T-cell (primary cell): ENCODE results near the gene ZNF521. TPM values are rescaled to one million over a fixed set of nuclear protein-coding genes. Genes with fewer than 3 reads are reported as not detected.

Experiments
- ATAC-seq, 4 experiments: fragments of 200-7000 bp in 3 of 4; fragments of 150-1000 bp in 1 of 4; cut with Tn5 transposase; replicated peaks in 1 of 4; 1 replicate in 3 of 4; 2 replicates in 1 of 4; pipeline ENCODE4 v1.10.0; 2021; ENCODE audit warnings: moderate library complexity in 3 of 4, mild to moderate bottlenecking in 2 of 4, moderate number of reproducible peaks in 1 of 4
- CTCF ChIA-PET, 2 donors: fragments of 300-600 bp; sonication (Branson Sonifier 250); formaldehyde crosslinking; loops; one replicate each; lab custom pipeline; 2022; ENCODE audit warnings: antibody characterized with exemption in 2 of 2; lab: Charles Lee
- POLR2A ChIA-PET, 2 donors: fragments of 300-600 bp; sonication (Branson Sonifier 250); formaldehyde crosslinking; loops; one replicate each; lab custom pipeline; 2022; ENCODE audit warnings: antibody characterized with exemption in 2 of 2; lab: Charles Lee
- DNase-seq, 35 experiments: peaks; one replicate each; pipeline versions ENCODE4 v3.0.0 to v3.0.0-alpha.2; 2013 to 2023
- H3K27ac ChIP-seq: one replicate; pipeline ENCODE4 v1.5.1; 2013; ENCODE audit warnings: low read length
- H3K27me3 ChIP-seq, 2 experiments: replicated peaks in 1 of 2; 1 replicate in 1 of 2; 2 replicates in 1 of 2; pipeline versions ENCODE4 v1.6.1 to v1.7.0; 2013; ENCODE audit warnings: low read length in 1 of 2, mixed read lengths in 1 of 2; ENCODE audit not compliant: control insufficient read depth in 2 of 2, insufficient read depth in 2 of 2; ENCODE audit errors: extremely low read depth in 1 of 2
- H3K36me3 ChIP-seq, 2 donors: 1 replicate in 1 of 2; 2 replicates in 1 of 2; pipeline versions ENCODE4 v1.6.1 to v1.7.0; 2013; ENCODE audit warnings: low read length in 1 of 2; ENCODE audit not compliant: control insufficient read depth in 2 of 2, insufficient read depth in 1 of 2; ENCODE audit errors: extremely low read depth in 1 of 2
- H3K4me1 ChIP-seq, 2 experiments: 1 replicate in 1 of 2; 2 replicates in 1 of 2; pipeline versions ENCODE4 v1.6.1 to v1.7.0; 2013; ENCODE audit warnings: low read length in 2 of 2, mixed read lengths in 1 of 2; ENCODE audit not compliant: insufficient read depth in 2 of 2, control insufficient read depth in 1 of 2; ENCODE audit errors: extremely low read depth in 1 of 2
- H3K4me3 ChIP-seq, 2 donors: 1 replicate in 1 of 2; 2 replicates in 1 of 2; pipeline versions ENCODE4 v1.5.1 to v1.7.0; 2013; ENCODE audit warnings: mild to moderate bottlenecking in 2 of 2, low read length in 1 of 2, moderate library complexity in 1 of 2; ENCODE audit not compliant: control insufficient read depth in 1 of 2; ENCODE audit errors: extremely low read depth in 1 of 2
- H3K9me3 ChIP-seq: 2 replicates; pipeline ENCODE4 v1.7.0; 2013
- H3K27ac Mint-ChIP-seq, 2 donors: one replicate each; pipeline ENCODE4 v1.8.0; 2020 to 2021; ENCODE audit warnings: mild to moderate bottlenecking in 2 of 2, mixed read lengths in 2 of 2
- H3K27me3 Mint-ChIP-seq, 2 donors: one replicate each; pipeline ENCODE4 v1.8.0; 2021 to 2022; ENCODE audit warnings: mixed read lengths in 2 of 2
- H3K36me3 Mint-ChIP-seq: one replicate; pipeline ENCODE4 v1.8.0; 2021; ENCODE audit warnings: mixed read lengths
- H3K4me1 Mint-ChIP-seq, 3 donors: one replicate each; pipeline ENCODE4 v1.8.0; 2020 to 2022; ENCODE audit warnings: mixed read lengths in 3 of 3, mild to moderate bottlenecking in 1 of 3
- H3K4me3 Mint-ChIP-seq, 3 donors: one replicate each; pipeline ENCODE4 v1.8.0; 2020 to 2022; ENCODE audit warnings: mild to moderate bottlenecking in 3 of 3, mixed read lengths in 3 of 3, moderate library complexity in 3 of 3
- H3K9me3 Mint-ChIP-seq, 3 donors: one replicate each; pipeline ENCODE4 v1.8.0; 2020 to 2022; ENCODE audit warnings: mixed read lengths in 3 of 3
- WGBS: methylation state at CpG from one replicate; pipeline ENCODE4 v1.1.5; 2013; ENCODE audit warnings: missing lambda C conversion rate; ENCODE audit not compliant: insufficient coverage; 5-methylcytosine and 5-hydroxymethylcytosine counted together
- total RNA-seq, 35 experiments: library from RNA in 6 of 35; stranded (reverse) in 6 of 35; fragments of 120-200 nt in 1 of 35; gene quantifications; one replicate each; pipeline versions ENCODE4 v1.2.1 to v1.2.4 and lab custom pipeline; 2013 to 2026

Gene ZNF521
- total RNA-seq, 5 donors from 2014 or later (not counting 1 experiment from before 2014, with no cell fraction given) = 0.30 to 2.3 (median 1.4) TPM

- H3K9me3 ChIP-seq = no peaks in the 10 kb centered on the region
- DNase-seq (no peak), ATAC-seq (no peak)
- H3K4me1 Mint-ChIP-seq = no peaks in the 10 kb centered on the region
- H3K27me3 Mint-ChIP-seq = peaks cover 0 to 12% of the 10 kb centered on the region in 2 donors
- no peak overlapping the region for H3K27ac Mint-ChIP-seq
- H3K36me3 Mint-ChIP-seq = no peaks in the 10 kb centered on the region
- ChIA-PET POLR2A (no interaction called here), CTCF (no interaction called here)
- H3K4me1 ChIP-seq = no peaks in the 10 kb centered on the region
- H3K27ac ChIP-seq = no peak overlapping the region
- WGBS = no CpG with 5 or more reads among the region's 3 CpGs
- H3K4me3 ChIP-seq = no peak overlapping the region
- H3K4me3 Mint-ChIP-seq = no peak overlapping the region
- H3K27me3 ChIP-seq = no peaks in the 10 kb centered on the region
- no peaks in the 10 kb centered on the region for H3K36me3 ChIP-seq
- H3K9me3 Mint-ChIP-seq = peaks cover 0 to 4% (median 0%) of the 10 kb centered on the region in 3 donors
These were observed 242.5 kb downstream of the ZNF521 start for GRCh38 chr18:25109484-25109883.

- peaks cover 0 to 3% of the 10 kb centered on the region in 2 donors for H3K27me3 Mint-ChIP-seq
- no peaks in the 10 kb centered on the region for H3K9me3 ChIP-seq
- WGBS = 80% methylated on average over 2 of the region's 4 CpGs
- H3K27ac ChIP-seq = no peak overlapping the region
- no peaks in the 10 kb centered on the region for H3K36me3 ChIP-seq
- DNase-seq (no peak), ATAC-seq (no peak)
- H3K27me3 ChIP-seq = no peaks in the 10 kb centered on the region
- H3K4me3 Mint-ChIP-seq = no peak overlapping the region
- H3K9me3 Mint-ChIP-seq = no peaks in the 10 kb centered on the region
- ChIA-PET CTCF (no interaction called here), POLR2A (no interaction called here)
- H3K4me3 ChIP-seq = no peak overlapping the region
- no peaks in the 10 kb centered on the region for H3K4me1 Mint-ChIP-seq
- no peak overlapping the region for H3K27ac Mint-ChIP-seq
- H3K36me3 Mint-ChIP-seq = no peaks in the 10 kb centered on the region
- no peaks in the 10 kb centered on the region for H3K4me1 ChIP-seq
These were observed 248.4 kb downstream of the ZNF521 start for GRCh38 chr18:25103468-25104155.

- no peaks in the 10 kb centered on the region for H3K36me3 ChIP-seq
- H3K27me3 Mint-ChIP-seq = peaks cover 0 to 3% of the 10 kb centered on the region in 2 donors
- ATAC-seq = no peak
- CTCF ChIA-PET = no interaction called here
- H3K27ac ChIP-seq = no peak overlapping the region
- no peak overlapping the region for H3K4me3 Mint-ChIP-seq
- H3K9me3 ChIP-seq = no peaks in the 10 kb centered on the region
- H3K9me3 Mint-ChIP-seq = no peaks in the 10 kb centered on the region
- no peaks in the 10 kb centered on the region for H3K4me1 ChIP-seq
- H3K36me3 Mint-ChIP-seq = no peaks in the 10 kb centered on the region
- 71% methylated on average over 1 of the region's 2 CpGs for WGBS
- no peaks in the 10 kb centered on the region for H3K27me3 ChIP-seq
- H3K4me1 Mint-ChIP-seq = no peaks in the 10 kb centered on the region
- no peak overlapping the region for H3K27ac Mint-ChIP-seq
- POLR2A ChIA-PET = no interaction called here
- no peak for DNase-seq
- H3K4me3 ChIP-seq = no peak overlapping the region
These were observed 249.3 kb downstream of the ZNF521 start for GRCh38 chr18:25102662-25103061.

- Histone ChIP-seq H3K36me3 (no peaks in the 10 kb centered on the region), H3K4me1 (no peaks in the 10 kb centered on the region), H3K27ac (no peak overlapping the region), H3K9me3 (no peaks in the 10 kb centered on the region), H3K27me3 (no peaks in the 10 kb centered on the region), H3K4me3 (no peak overlapping the region)
- Mint-ChIP-seq H3K27me3 (peaks cover 0 to 3% of the 10 kb centered on the region in 2 donors), H3K27ac (no peak overlapping the region), H3K9me3 (no peaks in the 10 kb centered on the region), H3K36me3 (no peaks in the 10 kb centered on the region), H3K4me1 (no peaks in the 10 kb centered on the region), H3K4me3 (no peak overlapping the region)
- no peak for ATAC-seq
- CTCF ChIA-PET = no interaction called here
- WGBS = no CpG with 5 or more reads among the region's 3 CpGs
- POLR2A ChIA-PET = no interaction called here
- DNase-seq = no peak
These were observed 251.5 kb downstream of the ZNF521 start for GRCh38 chr18:25100418-25100817.

DNA sequence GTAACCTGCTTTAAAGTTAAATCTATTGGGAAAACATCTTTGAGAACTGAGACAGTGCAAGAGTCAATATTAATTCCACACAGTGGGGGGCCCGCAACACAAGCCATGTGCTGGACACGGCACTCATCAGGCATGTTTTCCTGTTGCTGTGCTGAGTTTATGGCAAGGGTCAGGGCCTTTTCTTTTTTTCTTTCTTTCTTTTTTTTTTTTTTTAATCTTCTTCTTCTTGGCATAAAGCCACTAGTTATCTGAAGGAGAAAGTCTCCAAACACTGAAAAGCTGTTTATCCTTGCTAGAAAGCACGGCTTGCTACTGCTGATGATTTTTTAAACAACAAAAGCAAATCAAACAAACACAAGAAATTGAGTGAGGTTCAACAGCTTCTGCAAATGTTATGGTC lies 252.1 kb downstream of the ZNF521 start:
- H3K4me1 Mint-ChIP-seq = no peaks in the 10 kb centered on the region
- ATAC-seq (no peak), DNase-seq (no peak)
- no peaks in the 10 kb centered on the region for H3K36me3 ChIP-seq
- ChIA-PET CTCF (no interaction called here), POLR2A (no interaction called here)
- no peaks in the 10 kb centered on the region for H3K4me1 ChIP-seq
- no peaks in the 10 kb centered on the region for H3K9me3 Mint-ChIP-seq
- no peaks in the 10 kb centered on the region for H3K9me3 ChIP-seq
- peaks cover 0 to 3% of the 10 kb centered on the region in 2 donors for H3K27me3 Mint-ChIP-seq
- H3K36me3 Mint-ChIP-seq = no peaks in the 10 kb centered on the region
- H3K27ac ChIP-seq = no peak overlapping the region
- no CpG with 5 or more reads among the region's 3 CpGs for WGBS
- H3K4me3 ChIP-seq = no peak overlapping the region
- H3K27me3 ChIP-seq = no peaks in the 10 kb centered on the region
- no peak overlapping the region for H3K27ac Mint-ChIP-seq
- H3K4me3 Mint-ChIP-seq = no peak overlapping the region

- H3K36me3 ChIP-seq = no peaks in the 10 kb centered on the region
- H3K27me3 Mint-ChIP-seq = peaks cover 0 to 3% of the 10 kb centered on the region in 2 donors
- H3K27ac ChIP-seq = no peak overlapping the region
- DNase-seq (no peak), ATAC-seq (no peak)
- H3K4me3 ChIP-seq = no peak overlapping the region
- POLR2A ChIA-PET = no interaction called here
- H3K36me3 Mint-ChIP-seq = no peaks in the 10 kb centered on the region
- H3K4me1 ChIP-seq = no peaks in the 10 kb centered on the region
- H3K9me3 ChIP-seq = no peaks in the 10 kb centered on the region
- H3K4me1 Mint-ChIP-seq = no peaks in the 10 kb centered on the region
- 100% methylated on average over 1 of the region's 3 CpGs for WGBS
- H3K27me3 ChIP-seq = no peaks in the 10 kb centered on the region
- no peak overlapping the region for H3K27ac Mint-ChIP-seq
- CTCF ChIA-PET = no interaction called here
- no peaks in the 10 kb centered on the region for H3K9me3 Mint-ChIP-seq
- H3K4me3 Mint-ChIP-seq = no peak overlapping the region
These were observed 254.4 kb downstream of the ZNF521 start for GRCh38 chr18:25097569-25098056.
